ENCODE measurements around the gene GSK3A. TPM values are rescaled to one million over a fixed set of nuclear protein-coding genes. Genes with fewer than 3 reads are reported as not detected.
A peak's percentile ranks its signal among the peaks of the same experiment; 100 is the strongest.

Gene GSK3A
- total RNA-seq, 6 experiments from 2014 or later = 12.3 to 14.8 (median 13.5) TPM

DNA sequence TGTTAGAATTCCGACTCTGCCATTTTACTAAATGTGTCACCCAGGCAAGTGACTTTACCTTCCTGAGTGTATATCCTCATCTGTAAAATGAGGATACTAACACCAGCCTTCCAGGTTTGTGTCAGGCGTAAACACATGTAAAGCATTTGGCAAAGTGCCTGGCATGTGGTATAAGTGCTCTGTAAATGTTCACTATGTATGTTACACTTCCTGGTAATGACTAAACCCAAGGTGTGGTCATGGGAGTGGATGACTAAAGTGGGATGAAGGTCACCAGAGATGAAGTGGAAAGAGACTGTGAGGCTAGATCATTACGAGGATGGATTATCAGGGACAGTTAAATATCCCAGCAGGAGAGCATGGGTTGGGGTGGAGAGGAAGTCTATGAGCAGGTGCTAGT lies 50.5 kb downstream of the GSK3A start:
- ATAC-seq (peak in 1 of 4 donors; percentile 76), DNase-seq (no peak)
- TF ChIP-seq POLR2A (IDR thresholded peaks at IDR 0.05) = no peak
- TF ChIP-seq, protein P1, sequence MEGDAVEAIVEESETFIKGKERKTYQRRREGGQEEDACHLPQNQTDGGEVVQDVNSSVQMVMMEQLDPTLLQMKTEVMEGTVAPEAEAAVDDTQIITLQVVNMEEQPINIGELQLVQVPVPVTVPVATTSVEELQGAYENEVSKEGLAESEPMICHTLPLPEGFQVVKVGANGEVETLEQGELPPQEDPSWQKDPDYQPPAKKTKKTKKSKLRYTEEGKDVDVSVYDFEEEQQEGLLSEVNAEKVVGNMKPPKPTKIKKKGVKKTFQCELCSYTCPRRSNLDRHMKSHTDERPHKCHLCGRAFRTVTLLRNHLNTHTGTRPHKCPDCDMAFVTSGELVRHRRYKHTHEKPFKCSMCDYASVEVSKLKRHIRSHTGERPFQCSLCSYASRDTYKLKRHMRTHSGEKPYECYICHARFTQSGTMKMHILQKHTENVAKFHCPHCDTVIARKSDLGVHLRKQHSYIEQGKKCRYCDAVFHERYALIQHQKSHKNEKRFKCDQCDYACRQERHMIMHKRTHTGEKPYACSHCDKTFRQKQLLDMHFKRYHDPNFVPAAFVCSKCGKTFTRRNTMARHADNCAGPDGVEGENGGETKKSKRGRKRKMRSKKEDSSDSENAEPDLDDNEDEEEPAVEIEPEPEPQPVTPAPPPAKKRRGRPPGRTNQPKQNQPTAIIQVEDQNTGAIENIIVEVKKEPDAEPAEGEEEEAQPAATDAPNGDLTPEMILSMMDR (IDR thresholded peaks at IDR 0.05) = no peak
- no peaks in the 10 kb centered on the region for H3K36me3 ChIP-seq
- no peaks in the 10 kb centered on the region for H3K9me3 ChIP-seq
- 55% methylated on average over 3 of the region's 3 CpGs for WGBS (ENCODE audit: insufficient coverage, low coverage, low lambda C conversion rate, missing lambda C conversion rate)
- intact Hi-C loops (cut with DNase I) = no loop called here
- H3K27ac ChIP-seq = no peak overlapping the region
- H3K27me3 ChIP-seq = no peaks in the 10 kb centered on the region
- no peak overlapping the region for H3K4me3 ChIP-seq
- H3K4me1 ChIP-seq = no peaks in the 10 kb centered on the region

DNA sequence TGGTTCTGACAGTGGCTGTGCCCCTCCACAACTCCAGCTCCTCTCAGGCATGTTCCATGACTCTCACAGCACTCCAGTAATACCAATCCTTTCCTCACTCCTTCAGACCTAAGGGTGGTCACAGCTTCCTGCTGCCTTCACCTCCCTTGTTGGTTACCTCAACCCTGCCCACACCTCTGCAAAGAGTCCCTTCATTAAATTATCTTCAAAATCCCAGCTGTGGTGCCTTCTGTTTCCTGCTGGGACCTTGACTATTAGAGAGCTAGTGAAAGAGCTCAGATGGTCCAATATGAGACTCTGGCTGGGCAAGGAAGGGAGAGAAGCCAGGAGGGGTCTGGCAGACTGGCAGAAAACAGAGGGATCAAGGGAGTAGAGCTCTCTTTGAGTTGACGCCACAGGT lies 51.1 kb downstream of the GSK3A start:
- WGBS (ENCODE audit: insufficient coverage, low coverage, low lambda C conversion rate, missing lambda C conversion rate) = 91% methylated on average over 1 of the region's 1 CpG
- H3K9me3 ChIP-seq = no peaks in the 10 kb centered on the region
- no peaks in the 10 kb centered on the region for H3K4me1 ChIP-seq
- DNase-seq (no peak), ATAC-seq (no peak)
- TF ChIP-seq POLR2A (IDR thresholded peaks at IDR 0.05) = no peak
- TF ChIP-seq, protein P1 (IDR thresholded peaks at IDR 0.05) = no peak
- intact Hi-C loops (cut with DNase I) = no loop called here
- H3K27me3 ChIP-seq = no peaks in the 10 kb centered on the region
- no peak overlapping the region for H3K4me3 ChIP-seq
- H3K27ac ChIP-seq = no peak overlapping the region
- H3K36me3 ChIP-seq = no peaks in the 10 kb centered on the region

DNA sequence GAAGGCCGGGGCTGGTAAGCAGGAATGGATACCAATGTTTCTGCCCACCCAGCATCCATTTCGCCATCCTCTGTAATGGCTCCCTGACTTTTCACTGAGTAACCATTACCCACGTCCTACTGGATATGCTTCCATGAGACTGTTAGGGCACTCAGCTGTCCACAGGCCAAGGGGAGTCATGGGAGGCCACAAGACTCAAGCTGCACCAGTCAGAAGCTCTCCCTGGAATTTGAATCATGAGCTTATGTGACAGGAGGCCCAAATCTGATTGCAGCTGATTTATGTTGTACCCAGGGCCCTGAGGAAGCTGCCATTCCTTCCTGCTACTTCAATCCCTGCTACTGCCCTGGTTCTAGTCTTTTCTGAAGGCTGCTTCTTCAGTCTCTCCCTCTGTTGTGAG lies 53.3 kb downstream of the GSK3A start:
- WGBS (ENCODE audit: insufficient coverage, low coverage, low lambda C conversion rate, missing lambda C conversion rate) = no CpG with 5 or more reads among the region's 3 CpGs

DNA sequence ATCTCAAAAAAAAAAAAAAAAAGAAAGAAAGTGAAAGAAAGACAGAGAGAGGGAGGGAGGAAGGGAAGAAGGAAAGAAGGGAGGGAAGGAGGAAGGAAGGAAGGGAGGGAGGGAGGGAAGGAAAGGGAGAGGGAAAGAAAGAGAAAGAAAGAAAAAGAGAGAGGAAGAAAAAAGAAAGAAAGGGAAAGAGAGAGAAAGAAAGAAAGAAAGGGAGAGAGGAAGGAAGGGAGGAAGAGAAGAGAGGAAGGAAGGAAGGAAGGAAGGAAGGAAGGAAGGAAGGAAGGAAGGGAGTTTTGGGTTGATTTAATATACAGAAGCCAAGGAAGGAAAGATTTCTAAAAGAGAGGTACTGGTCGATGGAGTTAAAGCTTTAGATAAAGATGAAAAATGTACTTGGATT lies 53.7 kb downstream of the GSK3A start:
- no peaks in the 10 kb centered on the region for H3K27me3 ChIP-seq
- H3K4me3 ChIP-seq = no peak overlapping the region
- ATAC-seq (no peak), DNase-seq (no peak)
- no peaks in the 10 kb centered on the region for H3K4me1 ChIP-seq
- intact Hi-C loops (cut with DNase I) = no loop called here
- H3K27ac ChIP-seq = no peak overlapping the region
- WGBS (ENCODE audit: insufficient coverage, low coverage, low lambda C conversion rate, missing lambda C conversion rate) = 50% methylated on average over 1 of the region's 1 CpG
- TF ChIP-seq, protein P1 (IDR thresholded peaks at IDR 0.05) = no peak
- no peak for TF ChIP-seq POLR2A (IDR thresholded peaks at IDR 0.05)
- no peaks in the 10 kb centered on the region for H3K9me3 ChIP-seq
- H3K36me3 ChIP-seq = no peaks in the 10 kb centered on the region

More for the DNA sequence above, 53.3 kb downstream of the GSK3A start:
- no peaks in the 10 kb centered on the region for H3K27me3 ChIP-seq
- no peak overlapping the region for H3K27ac ChIP-seq
- intact Hi-C loops (cut with DNase I) = no loop called here
- no peaks in the 10 kb centered on the region for H3K9me3 ChIP-seq
- no peaks in the 10 kb centered on the region for H3K4me1 ChIP-seq
- DNase-seq (no peak), ATAC-seq (no peak)
- no peaks in the 10 kb centered on the region for H3K36me3 ChIP-seq
- no peak for TF ChIP-seq POLR2A (IDR thresholded peaks at IDR 0.05)
- TF ChIP-seq, protein P1 (IDR thresholded peaks at IDR 0.05) = no peak
- H3K4me3 ChIP-seq = no peak overlapping the region

DNA sequence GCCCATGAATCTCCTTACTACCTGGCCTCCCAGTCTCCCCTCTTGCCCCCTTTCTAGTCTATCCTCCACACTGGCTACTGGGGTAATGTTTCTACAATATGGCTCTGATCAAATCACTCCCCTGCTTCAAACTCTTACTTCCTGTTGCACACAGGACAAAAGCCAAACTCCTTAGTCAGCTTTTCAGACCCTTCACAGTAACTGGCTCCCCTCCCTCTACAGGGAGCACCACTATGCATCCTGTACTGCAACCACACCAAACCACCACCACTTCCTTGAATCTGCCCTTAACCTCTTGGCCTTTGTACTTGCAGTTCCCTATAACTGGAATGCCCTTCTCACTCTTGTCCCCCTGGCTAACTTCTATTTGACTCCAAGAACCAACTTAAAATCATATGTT lies 57.1 kb downstream of the GSK3A start:
- Histone ChIP-seq H3K36me3 (no peaks in the 10 kb centered on the region), H3K9me3 (no peaks in the 10 kb centered on the region), H3K4me1 (no peaks in the 10 kb centered on the region), H3K27ac (no peak overlapping the region), H3K4me3 (no peak overlapping the region), H3K27me3 (no peaks in the 10 kb centered on the region)
- no peak for DNase-seq
- peak; percentile 50 to 66 (median 59) for ATAC-seq
- TF ChIP-seq, protein P1 (IDR thresholded peaks at IDR 0.05) = no peak
- no peak for TF ChIP-seq POLR2A (IDR thresholded peaks at IDR 0.05)
- intact Hi-C loops (cut with DNase I) = no loop called here
